HepG2 (cell line): Measurements from ENCODE around the gene GGT1.
"Not testable (repeated sequence)": the region's sequence is repeated elsewhere in the genome, so short reads cannot be mapped to it uniquely, and the experiment has no call there.

Experiments
- CEBPB ChIP-seq: IDR thresholded peaks from 2 replicates; pipeline ENCODE4 v1.6.1; 2011; ENCODE audit warnings: low read depth, low read length, improper control_type of control experiment, borderline replicate concordance
- CTCF ChIP-seq: sonication (generic); formaldehyde crosslinking; IDR thresholded peaks from 2 replicates; pipeline ENCODE4 v1.5.0; 2020; ENCODE audit warnings: mild to moderate bottlenecking, missing genetic modification reagents, moderate library complexity
- EZH2 ChIP-seq: conservative IDR thresholded peaks from 2 replicates; pipeline ENCODE4 v1.6.1; 2012; ENCODE audit warnings: mild to moderate bottlenecking, low read depth, low read length, moderate library complexity
- HMG20B ChIP-seq: conservative IDR thresholded peaks from 2 replicates; pipeline ENCODE4 v1.6.1; 2016; ENCODE audit warnings: missing genetic modification reagents, missing compliant biosample characterization
- HOXA7 ChIP-seq: sonication (generic); formaldehyde crosslinking; IDR thresholded peaks from 2 replicates; pipeline ENCODE4 v1.8.1; 2022; ENCODE audit warnings: mild to moderate bottlenecking, missing genetic modification reagents, moderate library complexity
- POLR2AphosphoS5 ChIP-seq: IDR thresholded peaks from 2 replicates; pipeline ENCODE4 v1.6.1; 2012; ENCODE audit warnings: low read depth, low read length
- PRDM15 ChIP-seq: sonication (generic); formaldehyde crosslinking; IDR thresholded peaks from 2 replicates; pipeline ENCODE4 v1.4.0; 2020; ENCODE audit warnings: missing genetic modification reagents
- RFX5 ChIP-seq: IDR thresholded peaks from 2 replicates; pipeline ENCODE4 v1.6.1; 2011; ENCODE audit warnings: low read depth, low read length, improper control_type of control experiment
- RNF2 ChIP-seq: fragments of 450-650 bp; conservative IDR thresholded peaks from 2 replicates; pipeline ENCODE4 v1.6.1; 2016; ENCODE audit warnings: low read depth
- SUZ12 ChIP-seq: fragments of 150-350 bp; IDR thresholded peaks from 2 replicates; pipeline ENCODE4 v1.6.1; 2014; ENCODE audit warnings: low read depth, low read length
- ZBTB1 ChIP-seq: sonication (generic); formaldehyde crosslinking; IDR thresholded peaks from 2 replicates; pipeline ENCODE4 v1.4.0; 2020; ENCODE audit warnings: missing genetic modification reagents, borderline replicate concordance
- ZFP36 ChIP-seq: fragments of 150-350 bp; IDR thresholded peaks from 2 replicates; pipeline ENCODE4 v1.6.1; 2018; ENCODE audit warnings: borderline replicate concordance, low read length, low read depth; ENCODE audit not compliant: partially characterized antibody

DNA sequence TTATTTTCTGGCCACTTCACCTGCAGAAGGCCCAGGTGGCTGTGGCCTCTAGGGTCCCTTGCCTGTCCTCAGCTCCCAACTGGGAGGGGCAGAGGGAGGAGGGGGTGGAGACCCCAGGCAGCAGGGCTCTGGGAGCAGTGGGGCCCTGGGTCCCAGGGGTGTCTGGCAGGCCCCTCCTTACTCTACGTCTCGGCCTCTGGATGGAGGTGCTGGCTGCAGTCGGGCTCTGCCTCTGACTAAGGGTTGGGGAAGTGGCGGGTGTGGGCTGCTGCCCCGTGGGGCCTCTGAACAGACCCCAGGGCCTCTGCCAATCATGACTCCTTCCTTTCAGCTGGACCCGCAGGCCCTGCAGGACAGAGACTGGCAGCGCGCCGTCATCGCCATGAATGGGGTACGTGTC is 41.4 kb downstream of the GGT1 start:
- TF ChIP-seq RNF2; HMG20B (CRISPR knock-in tag); CTCF (CRISPR knock-in tag); POLR2AphosphoS5; EZH2; RFX5; PRDM15 (CRISPR knock-in tag); ZFP36; HOXA7 (CRISPR knock-in tag); ZBTB1 (CRISPR knock-in tag); CEBPB; SUZ12: not testable (repeated sequence)
